HTR-8/SVneo (cell line): ENCODE measurements around the gene VWCE.

Experiments used
- DNase-seq: peaks from one replicate; pipeline ENCODE4 v3.0.0; 2011; ENCODE audit warnings: low spot score, mixed read lengths; ENCODE audit not compliant: insufficient read length
- FAIRE-seq: peaks from 2 replicates; lab custom pipeline; 2011; peaks lifted over from hg19 to GRCh38; lab: Jason Lieb, UNC

Gene VWCE

DNA sequence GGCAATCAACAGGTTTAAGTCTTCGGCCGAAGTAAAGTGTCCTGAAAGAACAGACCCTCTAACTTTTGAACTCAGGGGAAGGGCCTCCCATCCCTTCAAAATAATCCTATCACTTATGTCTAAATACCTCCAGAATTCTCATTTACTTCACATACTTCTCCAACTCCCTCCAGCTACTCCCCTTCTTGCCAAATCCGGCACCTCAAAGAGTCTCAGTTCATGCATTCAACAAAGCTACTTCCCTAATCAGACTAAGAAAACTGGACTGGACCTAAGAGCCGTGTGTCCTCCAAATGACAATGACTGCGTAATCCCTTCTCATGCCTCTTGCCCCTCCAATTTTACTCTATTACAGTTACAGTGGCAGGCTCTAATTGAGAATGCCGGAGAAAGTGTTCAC is 36.5 kb upstream of the VWCE start:
- FAIRE-seq = no peak
- DNase-seq = no peak

GRCh38 chr11:61329871-61330270 is 34.8 kb upstream of the VWCE start:
- FAIRE-seq = no peak
- no peak for DNase-seq

DNA sequence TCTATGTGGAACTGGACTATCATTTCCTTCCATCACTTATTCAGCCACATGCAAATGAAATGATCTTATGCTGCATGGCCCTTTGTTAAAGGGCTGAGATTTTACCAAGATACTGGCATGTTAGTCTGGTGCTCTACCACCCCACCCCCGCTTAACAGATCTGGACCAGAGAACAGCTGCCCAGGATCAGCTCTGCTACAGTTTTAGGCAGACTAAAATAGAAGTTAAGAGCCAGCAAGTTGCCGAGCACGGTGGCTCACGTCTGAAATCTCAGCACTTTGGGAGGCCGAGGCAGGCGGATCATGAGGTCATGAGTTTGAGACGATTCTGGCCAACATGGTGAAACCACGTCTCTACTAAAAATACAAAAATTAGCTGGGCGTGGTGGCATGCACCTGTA is 33.2 kb upstream of the VWCE start:
- FAIRE-seq (no peak), DNase-seq (no peak)

DNA sequence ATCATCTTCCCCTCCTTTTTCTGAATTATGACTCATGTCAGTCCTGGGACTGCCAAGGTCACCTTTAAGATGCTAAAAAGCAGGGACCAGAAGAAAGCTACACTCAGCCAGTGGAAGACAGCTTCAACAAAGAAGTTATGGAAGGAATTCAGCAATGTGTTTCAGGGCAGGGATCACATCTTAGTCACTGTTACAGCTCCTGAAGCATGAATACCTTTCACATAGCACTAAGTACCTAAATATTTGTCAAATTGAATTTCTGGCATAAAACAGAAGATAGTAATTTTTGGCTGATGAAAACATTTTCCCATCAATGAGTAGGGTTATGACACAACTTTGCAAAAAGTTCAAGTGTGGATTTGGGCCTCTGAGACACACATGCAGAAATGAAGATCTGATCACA is 32.6 kb upstream of the VWCE start:
- FAIRE-seq (no peak), DNase-seq (no peak)

- DNase-seq (no peak), FAIRE-seq (no peak)
Measured at GRCh38 chr11:61325649-61326414, 30.7 kb upstream of the VWCE start.

GRCh38 chr11:61315260-61315659 is 20.1 kb upstream of the VWCE start:
- no peak for DNase-seq
- no peak for FAIRE-seq

- no peak for FAIRE-seq
- DNase-seq = no peak
Measured at GRCh38 chr11:61310749-61311148, 15.6 kb upstream of the VWCE start.

- FAIRE-seq = no peak
- no peak for DNase-seq
Measured at GRCh38 chr11:61309739-61310138, 14.6 kb upstream of the VWCE start.

DNA sequence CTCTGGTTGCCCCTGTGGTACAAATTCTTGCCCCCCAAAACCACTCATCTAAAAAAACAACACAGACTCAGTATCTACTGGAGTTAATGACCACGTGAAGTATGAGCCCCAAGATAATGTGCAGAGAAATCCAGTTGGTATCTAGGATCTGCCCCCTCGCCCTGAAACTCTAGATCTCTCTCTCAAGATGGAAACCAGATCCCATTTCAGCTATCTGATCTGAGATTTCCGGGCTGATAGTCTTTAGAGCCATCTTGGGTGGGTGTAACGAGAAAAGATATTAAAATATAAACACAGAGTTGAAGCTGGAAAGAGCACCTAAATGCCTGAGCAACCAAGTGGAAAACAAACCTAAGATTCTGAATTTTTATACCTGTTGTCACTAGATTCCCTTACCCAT is 14.0 kb upstream of the VWCE start:
- no peak for DNase-seq
- no peak for FAIRE-seq

DNA sequence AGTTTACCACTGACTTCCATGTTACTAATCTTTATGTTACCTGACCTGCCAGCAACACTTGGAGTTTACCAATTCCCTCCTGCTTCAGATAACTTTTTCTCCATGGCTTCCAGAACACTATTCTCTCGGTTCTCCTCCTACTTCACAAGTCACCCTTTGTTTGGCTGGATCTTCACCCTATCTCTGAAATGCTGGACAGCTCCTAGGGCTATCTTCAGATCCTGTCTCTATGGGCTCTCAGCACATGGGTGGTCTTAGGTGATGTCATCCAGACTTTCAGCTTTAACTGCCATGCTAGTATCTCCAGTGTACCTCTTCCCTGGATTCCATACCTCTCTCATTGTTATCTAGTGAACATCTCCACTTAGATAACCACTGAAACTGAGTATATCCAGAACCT is 12.2 kb upstream of the VWCE start:
- FAIRE-seq = no peak
- no peak for DNase-seq

- DNase-seq = no peak
- no peak for FAIRE-seq
Measured at GRCh38 chr11:61306221-61306620, 11.1 kb upstream of the VWCE start.

- no peak for DNase-seq
- no peak for FAIRE-seq
Measured at GRCh38 chr11:61305417-61305816, 10.3 kb upstream of the VWCE start.

GRCh38 chr11:61303725-61304124 is 8.6 kb upstream of the VWCE start:
- no peak for FAIRE-seq
- DNase-seq = no peak

DNA sequence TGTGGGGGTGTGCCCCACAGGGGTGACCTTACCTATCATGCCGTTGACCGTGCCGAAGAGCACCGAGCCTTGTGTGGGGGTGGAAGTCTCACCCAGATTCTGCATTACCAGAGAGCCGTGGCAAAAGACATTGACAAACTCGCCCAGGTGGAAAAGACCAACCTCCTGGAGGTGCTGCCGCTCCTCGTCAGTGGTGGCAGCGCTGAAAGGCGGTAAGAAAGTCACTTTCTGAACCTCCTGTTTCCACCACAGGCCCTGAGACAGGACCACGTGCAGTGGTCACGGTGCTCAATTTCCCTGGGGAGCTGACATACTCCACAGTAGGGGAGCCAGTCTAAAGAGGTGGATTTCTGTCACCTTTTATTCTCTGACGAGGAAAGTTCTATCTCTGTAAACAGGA is 7.4 kb upstream of the VWCE start:
- FAIRE-seq (no peak), DNase-seq (no peak)

- DNase-seq (no peak), FAIRE-seq (no peak)
Measured at GRCh38 chr11:61298663-61299244, 3.6 kb upstream of the VWCE start.

- FAIRE-seq (no peak), DNase-seq (peak; percentile 53)
Measured at GRCh38 chr11:61297746-61298145, 2.6 kb upstream of the VWCE start.

- DNase-seq (no peak), FAIRE-seq (no peak)
Measured at GRCh38 chr11:61297341-61297740, 2.2 kb upstream of the VWCE start.

- DNase-seq (no peak), FAIRE-seq (no peak)
Measured at GRCh38 chr11:61295596-61295926, 445 bp upstream of the VWCE start.

- peak; percentile 57 for DNase-seq
- no peak for FAIRE-seq
Measured at GRCh38 chr11:61293867-61294716, 1.0 kb downstream of the VWCE start.

GRCh38 chr11:61292356-61292755 is 2.8 kb downstream of the VWCE start:
- DNase-seq (no peak), FAIRE-seq (no peak)

GRCh38 chr11:61290905-61291690 is 4.0 kb downstream of the VWCE start:
- DNase-seq (no peak), FAIRE-seq (no peak)
